Activated T-cell treated with anti-CD3 and anti-CD28 coated beads, Interleukin-2, amount 50 U/mL, for 1 hour (primary cell): Measurements from ENCODE around the gene HOXA3.

Experiments
- DNase-seq: peaks from one replicate; pipeline ENCODE4 v3.0.0-alpha.2; 2020

The HOXA3 gene

GRCh38 chr7:27099453-27100370 is 52.7 kb downstream of the HOXA3 start:
- no peak for DNase-seq

DNA sequence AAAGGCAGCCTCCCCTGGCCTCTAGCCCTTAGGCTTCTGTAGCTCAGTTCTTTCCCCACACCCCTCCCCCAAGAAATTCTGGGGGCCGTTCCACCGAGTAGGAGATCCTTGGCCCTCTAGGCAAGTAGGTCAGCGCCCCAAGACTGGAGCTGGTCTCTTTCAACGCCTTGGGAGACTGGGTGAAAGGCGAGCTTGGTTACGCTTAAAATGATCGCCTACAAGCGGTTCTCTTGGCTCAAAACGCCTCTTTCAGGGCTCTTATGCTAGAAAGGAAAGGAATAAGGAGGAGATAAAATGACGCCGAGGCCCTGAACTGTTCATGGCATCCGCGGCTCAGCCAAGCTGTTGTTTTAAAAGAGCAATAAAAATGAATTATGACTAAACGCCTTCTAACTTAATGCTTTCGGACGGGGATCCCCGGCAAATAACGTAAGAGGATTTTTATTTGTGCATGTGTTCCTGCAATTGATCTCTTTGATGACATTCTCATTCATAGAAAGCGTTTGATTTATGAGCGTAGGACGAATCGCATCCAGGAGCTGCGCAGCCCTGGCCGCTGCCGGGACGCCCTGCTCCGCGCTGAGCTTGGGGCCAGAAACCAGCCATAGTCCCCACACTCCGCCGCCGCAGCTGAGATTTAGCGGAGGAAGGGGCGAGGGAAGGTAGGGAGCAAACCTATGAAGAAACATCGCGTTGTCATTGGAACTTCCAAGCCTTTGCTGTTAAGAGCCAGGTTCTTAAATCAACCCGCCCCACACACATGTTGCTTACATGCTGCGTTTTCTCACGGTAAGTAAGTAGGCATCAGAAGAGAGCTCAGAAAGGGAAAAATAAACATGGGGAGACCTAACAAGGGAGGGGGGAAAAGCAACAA is 53.6 kb downstream of the HOXA3 start:
- DNase-seq, result no peak

DNA sequence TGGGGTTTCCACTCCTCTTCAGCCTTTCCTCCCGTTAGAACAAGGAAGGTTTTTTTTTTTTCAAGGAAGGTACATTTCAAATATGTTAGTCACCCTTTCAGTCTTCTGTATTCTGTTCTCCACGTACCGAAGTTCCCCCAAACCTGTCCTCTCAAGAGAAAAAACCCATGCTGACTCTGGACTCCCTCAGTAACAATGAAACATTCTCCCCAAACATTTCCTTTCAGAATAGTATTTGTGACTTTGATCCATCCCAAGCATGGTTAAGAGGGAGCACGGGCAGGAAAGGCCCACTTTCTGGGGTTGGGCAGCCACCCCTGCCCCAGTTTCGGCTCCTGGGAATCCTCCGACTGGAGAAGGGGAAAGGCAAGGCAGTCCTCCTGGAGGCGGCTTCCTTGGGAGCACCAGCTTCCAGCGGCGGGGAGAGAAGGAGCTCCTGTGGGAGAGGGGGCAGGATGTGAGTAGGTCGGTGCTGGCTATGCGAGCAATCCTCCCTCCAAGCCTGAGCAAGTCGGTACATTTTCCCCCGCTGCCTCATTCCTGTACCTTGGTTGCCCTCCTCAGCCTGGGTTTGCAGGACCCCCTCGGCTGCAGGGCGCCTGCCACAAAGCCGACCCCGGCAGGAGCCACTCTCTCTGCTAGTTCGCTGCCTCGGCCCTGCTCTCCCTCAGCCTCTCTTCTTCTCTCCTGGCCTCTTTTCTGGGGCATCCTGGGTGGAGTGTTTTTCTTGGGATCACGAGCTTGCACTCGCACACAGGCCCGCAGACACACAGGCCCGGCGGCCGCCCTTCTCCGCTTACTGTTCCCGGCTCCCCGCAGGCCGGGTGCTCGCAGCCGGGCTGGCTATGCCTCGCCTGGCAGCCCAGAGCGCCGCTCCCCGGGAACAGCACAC is 54.5 kb downstream of the HOXA3 start:
- DNase-seq, result no peak

DNA sequence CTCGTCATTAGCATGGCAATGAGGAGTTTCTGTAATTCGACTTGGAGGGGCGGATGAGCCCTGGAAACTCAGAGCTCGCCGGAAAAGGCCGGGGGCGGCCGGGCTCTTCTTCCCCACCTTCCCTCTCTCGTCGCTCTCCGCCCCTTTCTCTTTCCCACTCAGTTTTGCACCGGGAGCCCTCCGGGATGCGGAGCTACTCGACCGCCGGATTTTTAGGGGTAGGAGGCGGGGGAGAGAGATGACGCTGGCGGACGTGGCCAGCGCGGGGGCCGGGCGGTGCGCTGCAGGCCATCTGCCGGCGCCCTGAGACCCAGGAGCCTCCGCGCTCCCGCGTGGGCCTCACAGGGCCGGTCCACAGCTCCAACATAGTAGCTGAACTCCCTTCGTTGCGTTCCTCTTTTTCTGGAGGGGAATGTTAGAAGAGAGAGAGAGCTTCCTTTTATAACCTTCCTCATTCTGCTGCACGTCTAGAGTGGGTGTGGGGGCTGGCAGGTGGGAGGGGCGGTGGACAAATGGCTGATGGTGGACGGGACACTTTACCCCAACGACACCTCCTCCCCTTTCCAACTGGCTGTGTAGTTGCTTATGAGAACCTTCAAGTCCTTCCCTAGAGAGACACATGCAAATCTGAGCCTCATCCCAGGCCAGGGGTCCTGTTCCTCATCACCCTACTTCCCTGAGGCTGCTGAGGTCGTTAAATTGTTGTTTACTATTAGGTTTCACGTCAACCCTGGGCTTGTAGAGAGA is 55.4 kb downstream of the HOXA3 start:
- no peak for DNase-seq

GRCh38 chr7:27095897-27096767 is 56.3 kb downstream of the HOXA3 start, which contains the start of gene HOXA1:
HOXA1 (minus strand) TSS chr7:27096000; CDS start chr7:27095912, 88 bp downstream.
- peak; percentile 72 for DNase-seq

- peak; percentile 32 for DNase-seq
Observed at GRCh38 chr7:27095050-27095896, 57.1 kb downstream of the HOXA3 start.

DNA sequence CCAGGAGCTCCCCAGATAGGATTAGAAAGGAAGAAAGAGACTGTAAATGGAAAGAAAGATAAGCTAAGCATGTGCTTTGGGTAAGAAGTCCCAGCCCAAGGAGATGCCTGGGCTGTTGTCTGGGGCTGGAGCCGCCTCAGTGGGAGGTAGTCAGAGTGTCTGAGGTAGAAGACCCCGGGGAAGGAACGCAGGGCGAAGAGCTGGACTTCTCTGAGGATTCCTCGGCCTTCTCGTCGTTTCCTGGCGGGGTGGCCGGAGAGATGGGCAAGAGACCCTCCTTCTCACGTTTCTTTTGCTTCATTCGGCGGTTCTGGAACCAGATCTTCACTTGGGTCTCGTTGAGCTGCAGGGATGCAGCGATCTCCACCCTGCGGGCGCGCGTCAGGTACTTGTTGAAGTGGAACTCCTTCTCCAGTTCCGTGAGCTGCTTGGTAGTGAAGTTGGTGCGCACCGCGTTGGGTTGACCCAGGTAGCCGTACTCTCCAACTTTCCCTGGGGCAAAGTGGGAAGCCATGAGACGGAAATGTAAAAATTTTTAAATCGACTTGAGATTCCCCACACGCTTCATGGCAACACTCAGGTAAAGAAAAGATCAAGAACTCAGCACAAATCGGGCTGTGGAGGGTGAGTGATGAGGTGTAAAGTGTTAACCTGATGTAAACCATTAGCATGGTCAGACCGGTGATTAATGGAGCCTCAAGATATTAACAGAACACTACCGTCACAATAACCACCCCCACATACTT is 57.9 kb downstream of the HOXA3 start:
- DNase-seq, result no peak

DNA sequence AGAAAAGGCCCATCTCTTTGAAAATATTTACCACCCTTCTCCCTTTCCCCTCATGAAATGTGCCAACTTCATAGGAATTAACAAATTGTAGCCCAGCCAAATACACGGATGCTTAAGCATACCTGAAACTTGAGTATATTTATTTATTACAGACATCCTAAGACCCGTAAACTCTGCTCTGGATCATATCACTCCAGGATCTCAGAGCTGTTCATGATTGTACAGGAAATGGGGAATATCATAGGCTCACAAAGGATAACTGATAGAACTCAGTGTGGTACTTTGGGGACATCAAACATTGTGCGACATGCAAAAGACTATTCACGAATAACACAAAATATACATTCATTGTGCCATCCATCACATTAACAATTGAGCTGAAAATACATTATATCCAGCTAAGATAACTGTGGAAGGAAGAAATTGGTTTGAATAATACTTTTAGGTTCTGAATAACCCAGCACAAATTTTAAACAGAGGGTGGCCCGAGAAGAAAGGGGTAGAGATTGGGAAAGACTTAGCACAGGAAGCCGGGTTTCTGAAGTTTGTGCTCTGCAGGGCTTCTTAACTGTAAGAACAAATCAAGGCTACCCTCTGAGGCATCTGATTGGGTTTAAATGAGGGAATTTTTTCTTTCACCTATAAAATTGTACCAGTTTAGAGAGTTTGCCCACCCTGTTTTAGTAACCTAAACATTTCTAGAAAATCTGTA is 59.0 kb downstream of the HOXA3 start:
- DNase-seq, result no peak

- no peak for DNase-seq
Observed at GRCh38 chr7:27092819-27093110, 59.6 kb downstream of the HOXA3 start.

DNA sequence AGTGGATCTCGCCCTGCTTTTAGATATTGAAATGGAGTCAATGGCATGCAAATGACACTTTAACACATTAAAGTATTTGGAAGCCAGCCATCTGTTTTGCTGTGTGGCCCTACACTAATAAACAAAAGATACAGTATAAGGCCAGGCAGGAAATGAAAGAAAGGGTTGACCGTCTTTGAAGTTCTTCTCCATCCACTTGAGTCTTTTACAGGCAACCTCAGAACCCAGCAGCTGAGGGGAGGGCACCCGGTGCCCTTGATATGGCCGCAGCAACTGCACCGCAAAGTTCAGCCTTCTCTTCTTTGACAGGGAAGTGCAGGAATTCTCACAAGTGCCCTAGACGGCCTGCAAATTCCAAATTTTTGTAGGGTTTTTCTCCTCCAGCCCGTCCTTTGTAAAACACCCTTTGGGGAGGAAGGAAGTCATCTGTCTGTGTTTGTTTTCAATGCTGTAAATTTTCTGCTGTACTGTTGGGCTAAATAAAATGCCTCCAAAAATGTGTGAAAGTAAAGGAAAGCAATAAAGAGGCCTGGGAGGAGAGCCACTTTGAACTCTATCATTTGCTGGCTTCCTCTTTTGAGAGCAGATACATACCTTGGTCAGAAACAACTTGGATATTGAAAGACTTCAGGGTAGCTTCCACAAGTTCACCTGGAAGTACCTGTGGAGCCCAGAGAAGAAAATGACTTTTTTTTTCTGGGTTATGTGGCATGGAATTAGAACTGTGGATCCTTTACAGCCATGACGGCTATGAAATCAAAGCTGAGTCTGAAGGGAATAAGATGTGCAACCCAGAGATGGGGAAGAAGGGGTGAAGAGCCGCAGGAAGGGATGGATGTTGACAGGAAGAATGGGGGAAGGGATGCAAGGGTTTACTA is 60.2 kb downstream of the HOXA3 start:
- DNase-seq, result no peak

GRCh38 chr7:27091105-27091504 is 61.3 kb downstream of the HOXA3 start:
- DNase-seq, result no peak

- no peak for DNase-seq
Observed at GRCh38 chr7:27088002-27088922, 64.1 kb downstream of the HOXA3 start.

DNA sequence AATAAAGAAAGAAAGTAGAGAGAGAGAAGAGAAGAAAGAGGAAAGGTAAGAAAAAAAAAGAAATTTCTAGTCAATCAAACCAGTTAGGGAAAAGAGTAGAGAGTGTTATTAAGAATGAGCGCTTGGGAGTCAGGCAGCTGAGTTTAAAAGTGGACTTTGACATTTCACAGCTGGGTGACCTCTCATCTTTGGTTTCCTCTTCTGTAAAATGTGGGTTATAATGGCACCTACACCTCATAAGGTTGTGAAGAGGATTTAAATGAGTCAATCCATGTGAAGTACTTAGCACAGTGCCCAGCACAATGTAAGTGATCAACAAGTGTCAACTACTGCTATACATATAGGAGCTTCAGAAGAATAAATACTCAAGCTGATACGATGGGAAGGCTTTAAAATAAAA is 68.7 kb downstream of the HOXA3 start:
- no peak for DNase-seq

GRCh38 chr7:27082171-27082570 is 70.2 kb downstream of the HOXA3 start:
- DNase-seq, result no peak

DNA sequence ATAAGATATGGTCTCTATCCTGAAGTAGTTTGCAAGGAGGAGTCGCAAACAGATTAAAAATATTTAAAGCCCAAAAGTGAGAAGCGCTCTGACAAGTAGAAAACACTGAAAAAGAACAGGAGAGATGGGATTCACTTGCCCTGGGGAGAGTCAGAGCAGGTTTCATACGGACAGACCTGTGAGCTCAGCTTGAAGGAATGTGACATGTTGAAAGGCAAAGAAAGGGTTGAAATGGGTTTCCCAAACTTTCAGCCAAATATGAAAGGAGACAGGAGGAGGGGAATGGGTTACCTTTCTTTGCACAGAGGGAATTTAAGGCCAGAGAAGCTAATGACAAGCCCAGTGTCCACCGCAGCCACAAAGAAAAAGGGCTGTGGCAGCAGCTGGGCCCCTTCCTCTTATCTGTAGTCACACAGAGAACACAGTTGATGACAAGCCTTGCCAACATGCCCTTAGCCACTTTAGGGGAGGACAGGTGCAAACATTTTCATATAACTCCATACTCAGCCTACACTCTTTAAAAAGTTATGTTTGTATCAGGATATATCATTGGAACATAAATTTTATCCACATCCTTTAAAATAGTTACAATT is 71.4 kb downstream of the HOXA3 start:
- DNase-seq, result no peak
